Measurements from ENCODE around the gene GIPR. TPM values are rescaled to one million over a fixed set of nuclear protein-coding genes. Genes with fewer than 3 reads are reported as not detected.

GIPR gene
- total and polyA plus RNA-seq, 8 donors, result 2.6 to 49.0 (median 7.7) TPM

DNA sequence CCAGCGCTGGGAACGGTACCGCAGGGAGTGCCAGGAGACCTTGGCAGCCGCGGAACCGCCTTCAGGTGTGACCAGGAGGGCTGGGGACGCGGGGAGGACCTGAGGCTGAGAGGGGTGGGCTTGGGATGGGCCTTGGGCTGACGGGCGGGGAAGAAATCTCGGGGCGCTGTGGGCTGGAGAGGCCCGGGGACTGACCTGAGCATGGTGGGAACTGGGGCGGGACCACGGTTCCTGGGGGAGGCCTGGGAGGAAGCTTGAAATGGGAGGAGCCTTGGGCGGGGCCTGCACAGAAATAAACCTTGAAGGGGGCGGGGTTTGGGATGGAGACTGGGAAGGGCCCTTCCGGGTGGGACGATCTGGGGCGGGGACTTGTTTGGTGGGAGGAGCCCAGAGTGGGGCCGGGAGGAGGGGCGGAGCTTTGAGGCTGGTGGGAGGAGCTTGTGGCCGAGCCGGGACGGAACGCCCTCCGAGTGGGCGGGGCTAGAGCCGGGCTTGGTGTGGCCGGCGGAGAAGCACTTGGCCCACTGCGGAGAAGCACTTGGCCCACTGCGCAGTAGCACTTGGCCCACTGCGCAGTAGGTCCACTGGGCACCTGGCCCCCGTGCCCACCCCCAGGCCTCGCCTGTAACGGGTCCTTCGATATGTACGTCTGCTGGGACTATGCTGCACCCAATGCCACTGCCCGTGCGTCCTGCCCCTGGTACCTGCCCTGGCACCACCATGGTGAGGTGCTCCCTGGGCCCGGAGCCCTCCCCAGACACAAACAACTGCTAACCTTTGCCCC, 2.8 kb downstream of the GIPR start:
- intact Hi-C loops (cut with DNase I), result no loop called here
- H3K4me1 ChIP-seq, result no peaks in the 10 kb centered on the region
- WGBS, 2 donors, result 16 to 17% methylated on average over 37 to 42 of the region's 42 CpGs
- no peaks in the 10 kb centered on the region for H3K27me3 ChIP-seq
- no peaks in the 10 kb centered on the region for H3K36me3 ChIP-seq
- TF ChIP-seq CTCF (IDR thresholded peaks at IDR 0.05), result no peak
- ATAC-seq (peak; percentile 80 to 87 (median 84)), DNase-seq (peak; percentile 90 to 98 (median 95)), FAIRE-seq (no peak)
- peak overlapping the region in 3 of 4 donors; percentile 38 to 65 (median 50) for H3K27ac ChIP-seq
- peak overlapping the region in 2 of 4 donors; percentile 20 to 44 for H3K4me3 ChIP-seq
- H3K9me3 ChIP-seq, result no peaks in the 10 kb centered on the region

DNA sequence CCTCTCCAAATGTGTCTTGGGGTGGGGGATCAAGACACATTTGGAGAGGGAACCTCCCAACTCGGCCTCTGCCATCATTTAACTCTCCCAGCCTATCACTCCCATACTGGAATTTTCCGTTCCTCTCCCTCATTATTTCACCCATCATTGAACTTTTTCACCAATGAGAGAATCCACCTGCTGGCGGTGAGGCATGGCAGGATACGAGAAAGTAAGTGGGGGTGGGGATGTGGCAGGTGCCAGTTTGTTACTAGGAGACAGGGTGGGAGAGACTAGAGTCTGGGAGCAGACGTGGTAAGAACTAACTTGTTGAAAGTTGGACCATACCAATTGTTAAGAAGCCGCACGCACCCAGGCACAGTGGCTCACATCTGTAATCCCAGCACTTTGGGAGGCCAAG, 6.9 kb downstream of the GIPR start:
- intact Hi-C loops (cut with DNase I), result no loop called here
- 79 to 85% methylated on average over 7 of the region's 7 CpGs for WGBS, 2 donors
- FAIRE-seq, result no peak

DNA sequence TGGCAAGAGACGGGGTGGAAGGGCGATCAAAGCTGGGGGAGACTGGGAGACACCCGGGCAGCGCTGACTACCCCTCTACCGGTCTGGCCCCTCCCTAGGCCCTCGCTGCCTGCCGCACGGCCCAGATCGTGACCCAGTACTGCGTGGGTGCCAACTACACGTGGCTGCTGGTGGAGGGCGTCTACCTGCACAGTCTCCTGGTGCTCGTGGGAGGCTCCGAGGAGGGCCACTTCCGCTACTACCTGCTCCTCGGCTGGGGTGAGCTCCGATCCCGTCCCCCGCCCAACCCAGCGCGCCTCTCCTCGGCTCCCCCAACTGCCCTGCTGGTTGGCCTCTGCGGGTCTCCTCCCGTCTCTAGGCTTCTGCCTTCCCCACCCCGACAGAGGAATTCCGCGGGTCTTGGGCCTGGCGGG, 8.8 kb downstream of the GIPR start:
- Histone ChIP-seq H3K4me1 (peaks cover 0 to 3% (median 0%) of the 10 kb centered on the region in 3 donors), H3K27me3 (no peaks in the 10 kb centered on the region), H3K9me3 (no peaks in the 10 kb centered on the region), H3K4me3 (peak overlapping the region; percentile 20 to 59 (median 44)), H3K36me3 (no peaks in the 10 kb centered on the region), H3K27ac (peak overlapping the region; percentile 70 to 81 (median 74))
- ATAC-seq, result peak; percentile 16 to 33 (median 28)
- WGBS, 2 donors, result 5 to 9% methylated on average over 27 to 28 of the region's 28 CpGs
- TF ChIP-seq CTCF (IDR thresholded peaks at IDR 0.05), result no peak
- no peak for FAIRE-seq
- intact Hi-C loops (cut with DNase I), result no loop called here
- DNase-seq, result peak in 4 of 6 donors; percentile 52 to 86 (median 66)

More for the DNA sequence above, 6.9 kb downstream of the GIPR start:
- Histone ChIP-seq H3K9me3 (no peaks in the 10 kb centered on the region), H3K4me3 (no peak overlapping the region), H3K27me3 (no peaks in the 10 kb centered on the region), H3K4me1 (peaks cover 0 to 3% (median 0%) of the 10 kb centered on the region in 3 donors), H3K36me3 (no peaks in the 10 kb centered on the region), H3K27ac (no peak overlapping the region)
- ATAC-seq (no peak), DNase-seq (no peak)
- no peak for TF ChIP-seq CTCF (IDR thresholded peaks at IDR 0.05)

- DNase-seq (peak; percentile 94 to 98 (median 97)), FAIRE-seq (no peak), ATAC-seq (peak; percentile 76 to 87 (median 86))
- Histone ChIP-seq H3K36me3 (no peaks in the 10 kb centered on the region), H3K27ac (peak overlapping the region; percentile 70 to 82 (median 74)), H3K9me3 (no peaks in the 10 kb centered on the region), H3K27me3 (no peaks in the 10 kb centered on the region), H3K4me3 (peak overlapping the region; percentile 20 to 59 (median 44)), H3K4me1 (peaks cover 0 to 3% (median 0%) of the 10 kb centered on the region in 3 donors)
- TF ChIP-seq CTCF (IDR thresholded peaks at IDR 0.05), result no peak
- 7 to 10% methylated on average over 48 to 49 of the region's 49 CpGs for WGBS, 2 donors
- intact Hi-C loops (cut with DNase I), result no loop called here
Measured at GRCh38 chr19:45677351-45678230, 9.6 kb downstream of the GIPR start.

Measured in pancreas (tissue), 10 donors.